MG63 (cell line): Measurements from ENCODE around the gene TM9SF3. TPM values are rescaled to one million over a fixed set of nuclear protein-coding genes. Genes with fewer than 3 reads are reported as not detected.

Source experiments
- DNase-seq: peaks from one replicate; pipeline ENCODE4 v3.0.0-alpha.2; 2020
- H3K27me3 ChIP-seq: fragments of 250-450 bp; sonication (Bioruptor Pico); 2 replicates; pipeline ENCODE4 v1.5.1; 2020; ENCODE audit warnings: mild to moderate bottlenecking, moderate library complexity
- H3K36me3 ChIP-seq: fragments of 250-450 bp; sonication (Bioruptor Pico); 2 replicates; pipeline ENCODE4 v1.5.1; 2020; ENCODE audit warnings: mild to moderate bottlenecking, moderate library complexity
- H3K4me3 ChIP-seq: fragments of 250-450 bp; sonication (Bioruptor Pico); 2 replicates; pipeline ENCODE4 v1.5.1; 2020; ENCODE audit warnings: mild to moderate bottlenecking, moderate library complexity
- H3K9me3 ChIP-seq: fragments of 250-450 bp; sonication (Bioruptor Pico); 2 replicates; pipeline ENCODE4 v1.5.1; 2020; ENCODE audit warnings: mild to moderate bottlenecking, moderate library complexity
- total RNA-seq: library from RNA; depleted of rRNA; stranded (reverse); fragments of >200 nt; shearing (Covaris generic); gene quantifications from 2 replicates; pipeline ENCODE4 v1.2.3, GENCODE V29; 2014; ENCODE audit warnings: low replicate concordance

The TM9SF3 gene
- total RNA-seq, 1 experiment from 2014 or later: 28.2 TPM

DNA sequence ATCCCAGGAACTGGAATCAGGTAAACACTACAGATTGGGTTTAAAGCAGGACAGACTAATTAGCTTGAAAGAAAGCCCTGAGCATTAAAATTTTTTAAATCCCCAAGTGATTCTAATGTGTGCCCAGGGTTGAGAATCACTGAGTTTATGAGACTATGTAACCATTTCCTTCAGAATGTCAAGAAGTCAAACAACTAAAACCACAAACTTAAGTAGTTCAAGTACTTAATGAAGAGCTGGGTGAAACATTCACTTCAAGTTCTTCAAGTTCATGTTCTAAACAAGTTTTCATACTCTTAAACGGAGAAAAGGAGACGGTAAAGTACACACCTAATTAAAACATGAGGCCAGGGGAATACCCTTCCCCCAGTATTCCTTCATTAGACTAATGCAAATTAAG lies 44.9 kb downstream of the TM9SF3 start:
- no peak for DNase-seq
- no peaks in the 10 kb centered on the region for H3K9me3 ChIP-seq
- H3K27me3 ChIP-seq: no peaks in the 10 kb centered on the region
- H3K36me3 ChIP-seq: peaks cover 66% of the 10 kb centered on the region
- no peak overlapping the region for H3K4me3 ChIP-seq

DNA sequence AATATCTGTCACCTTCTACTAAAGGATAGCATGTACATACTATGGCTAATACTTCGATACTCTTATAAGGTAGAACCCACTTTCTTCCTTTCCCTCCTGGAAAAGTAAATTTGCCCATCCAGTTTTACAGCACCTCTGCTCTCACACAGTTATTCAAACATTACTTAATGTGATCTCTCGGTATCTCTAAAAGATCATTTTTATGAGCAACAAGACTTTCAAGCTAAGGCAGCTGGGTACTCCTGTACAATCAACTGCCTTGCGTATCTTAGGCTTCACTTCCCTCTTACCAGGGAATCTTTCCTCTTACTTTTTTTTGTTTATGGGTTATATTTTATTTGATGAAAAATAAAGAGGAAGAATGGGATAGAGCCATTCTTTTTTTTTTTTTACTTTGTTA lies 46.6 kb downstream of the TM9SF3 start:
- peaks cover 51% of the 10 kb centered on the region for H3K36me3 ChIP-seq

DNA sequence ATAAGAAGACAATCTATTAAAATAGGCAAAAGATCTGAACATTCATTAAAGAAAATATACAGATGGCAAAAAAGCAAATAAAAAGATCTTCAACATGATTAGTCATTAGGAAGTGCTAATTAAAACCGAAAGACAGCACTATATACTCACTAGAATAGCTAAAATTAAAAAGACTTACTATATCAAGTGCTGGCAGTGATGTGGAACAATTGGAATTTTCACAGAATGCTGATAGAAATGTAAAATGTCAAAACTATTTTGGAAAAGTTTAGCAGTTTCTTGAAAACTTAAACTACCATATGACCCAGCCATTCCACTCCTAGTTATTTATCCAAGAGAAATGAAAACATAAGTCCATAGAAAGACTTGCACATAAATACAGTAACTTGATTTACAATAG lies 48.1 kb downstream of the TM9SF3 start:
- DNase-seq: no peak
- H3K4me3 ChIP-seq: no peak overlapping the region
- H3K9me3 ChIP-seq: no peaks in the 10 kb centered on the region
- H3K27me3 ChIP-seq: no peaks in the 10 kb centered on the region
- H3K36me3 ChIP-seq: peaks cover 47% of the 10 kb centered on the region

More for the DNA sequence above, 46.6 kb downstream of the TM9SF3 start:
- no peak overlapping the region for H3K4me3 ChIP-seq
- no peak for DNase-seq
- H3K9me3 ChIP-seq: no peaks in the 10 kb centered on the region
- H3K27me3 ChIP-seq: no peaks in the 10 kb centered on the region

DNA sequence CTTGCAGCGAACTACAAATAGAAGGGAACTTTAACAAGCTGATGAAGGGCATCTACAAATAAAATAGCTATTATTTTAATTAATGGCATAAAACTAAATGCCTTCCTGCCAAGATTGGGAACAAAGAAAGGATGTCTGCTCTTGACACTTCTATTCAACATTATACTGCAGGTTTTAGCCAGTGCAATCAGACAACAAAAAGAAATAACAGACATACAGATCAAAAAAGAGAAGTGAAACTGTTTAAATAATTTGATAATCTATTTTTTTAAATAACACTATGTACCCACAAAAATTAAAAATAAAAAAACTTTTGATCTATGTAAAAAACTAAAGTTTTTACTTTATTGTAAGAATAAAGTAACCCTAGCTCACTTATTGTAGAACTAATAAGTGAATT lies 50.7 kb downstream of the TM9SF3 start:
- H3K36me3 ChIP-seq: peaks cover 50% of the 10 kb centered on the region
- H3K27me3 ChIP-seq: no peaks in the 10 kb centered on the region
- no peaks in the 10 kb centered on the region for H3K9me3 ChIP-seq
- no peak for DNase-seq
- no peak overlapping the region for H3K4me3 ChIP-seq

DNA sequence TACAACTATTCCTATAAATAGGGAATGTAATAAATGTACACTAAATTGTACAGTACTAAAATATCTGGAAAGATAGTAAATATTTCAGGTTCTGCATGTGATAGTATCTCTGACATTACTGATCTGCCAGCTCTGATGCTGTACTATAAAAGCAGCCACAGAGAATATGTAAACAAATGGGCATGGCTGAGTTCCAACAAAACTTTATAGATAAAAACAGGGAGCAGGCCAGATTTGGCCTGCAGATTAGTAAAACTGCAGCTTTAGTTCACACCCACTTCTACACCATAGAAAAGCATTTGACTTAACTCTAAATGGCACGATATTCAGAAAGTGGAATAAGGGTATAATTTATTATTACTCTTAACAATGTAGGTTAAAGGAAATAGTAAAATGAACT lies 54.3 kb downstream of the TM9SF3 start:
- no peaks in the 10 kb centered on the region for H3K9me3 ChIP-seq
- no peak overlapping the region for H3K4me3 ChIP-seq
- H3K27me3 ChIP-seq: no peaks in the 10 kb centered on the region
- H3K36me3 ChIP-seq: peaks cover 62% of the 10 kb centered on the region
- DNase-seq: no peak

DNA sequence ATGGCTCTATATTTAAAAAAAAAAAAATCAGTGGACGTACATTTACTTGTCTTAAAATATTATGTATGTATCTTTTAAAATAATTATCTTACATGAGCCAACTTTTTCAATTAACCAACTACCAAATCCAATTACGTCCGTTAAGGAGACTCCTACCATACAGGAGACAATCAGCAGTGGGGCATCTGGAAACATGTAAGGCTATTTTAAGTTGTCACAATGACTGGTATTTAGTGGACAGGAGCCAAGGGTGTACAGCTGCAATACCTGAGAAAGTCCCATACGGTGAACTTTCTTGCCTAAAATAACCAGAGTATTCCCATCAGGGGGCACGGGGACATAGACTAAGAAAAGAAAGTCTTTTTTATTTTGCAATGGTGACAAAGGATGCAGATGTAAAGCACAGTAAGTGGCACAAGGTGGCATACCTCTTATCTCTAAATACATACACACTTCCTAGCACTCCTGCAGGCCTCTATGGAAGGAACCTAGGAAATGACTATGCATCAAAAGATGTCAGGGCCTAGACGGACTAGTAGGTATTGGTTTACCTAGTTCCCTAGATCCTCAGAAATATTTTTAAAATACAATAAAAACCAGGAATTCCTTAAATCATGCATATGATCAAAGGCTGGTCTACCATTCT lies 57.1 kb downstream of the TM9SF3 start:
- Histone ChIP-seq H3K27me3 (no peaks in the 10 kb centered on the region), H3K4me3 (no peak overlapping the region), H3K36me3 (peaks cover 83% of the 10 kb centered on the region), H3K9me3 (no peaks in the 10 kb centered on the region)
- no peak for DNase-seq

DNA sequence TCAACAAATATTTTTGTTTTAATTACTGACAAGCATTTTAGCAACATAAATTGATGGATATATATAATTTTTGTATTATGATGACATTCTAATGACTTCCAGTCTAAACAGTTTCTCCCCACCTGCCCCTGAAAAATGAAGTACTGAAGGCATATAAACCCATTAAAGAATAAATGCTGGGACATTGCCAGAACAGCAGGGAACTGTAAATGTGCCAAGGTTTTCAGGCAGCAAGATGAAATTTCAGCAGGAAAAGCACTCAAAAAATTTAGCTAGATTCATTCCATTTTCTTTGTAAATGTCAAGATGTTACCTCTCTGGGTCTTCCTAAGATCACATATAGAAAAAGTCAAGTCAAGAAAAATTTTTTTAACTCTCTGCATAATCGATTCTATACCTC lies 62.1 kb downstream of the TM9SF3 start:
- Histone ChIP-seq H3K4me3 (no peak overlapping the region), H3K36me3 (peaks cover 76% of the 10 kb centered on the region), H3K9me3 (no peaks in the 10 kb centered on the region), H3K27me3 (no peaks in the 10 kb centered on the region)
- no peak for DNase-seq

DNA sequence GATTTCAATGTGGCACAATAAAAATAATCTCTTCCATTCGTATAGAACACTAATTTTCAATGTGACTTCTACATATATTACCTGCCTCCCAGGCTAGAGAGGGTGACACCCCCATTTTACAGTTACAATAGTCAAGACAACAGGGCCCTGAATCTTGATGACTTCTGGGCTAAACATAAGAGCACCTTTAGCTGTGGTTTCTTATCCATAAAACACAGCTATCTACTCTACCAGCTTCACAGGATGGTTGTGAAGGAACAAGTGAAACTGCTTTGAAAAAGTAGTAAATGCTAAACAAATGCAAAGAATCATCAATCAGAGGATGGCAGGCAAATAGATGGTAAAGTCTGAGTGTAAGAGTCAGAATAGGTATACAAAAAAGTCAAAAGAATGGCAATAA lies 69.5 kb downstream of the TM9SF3 start:
- peaks cover 2% of the 10 kb centered on the region; the same call in 1 of the 2 replicates for H3K27me3 ChIP-seq
- peaks cover 24% of the 10 kb centered on the region for H3K36me3 ChIP-seq
- no peak for DNase-seq
- H3K4me3 ChIP-seq: no peak overlapping the region
- H3K9me3 ChIP-seq: no peaks in the 10 kb centered on the region

DNA sequence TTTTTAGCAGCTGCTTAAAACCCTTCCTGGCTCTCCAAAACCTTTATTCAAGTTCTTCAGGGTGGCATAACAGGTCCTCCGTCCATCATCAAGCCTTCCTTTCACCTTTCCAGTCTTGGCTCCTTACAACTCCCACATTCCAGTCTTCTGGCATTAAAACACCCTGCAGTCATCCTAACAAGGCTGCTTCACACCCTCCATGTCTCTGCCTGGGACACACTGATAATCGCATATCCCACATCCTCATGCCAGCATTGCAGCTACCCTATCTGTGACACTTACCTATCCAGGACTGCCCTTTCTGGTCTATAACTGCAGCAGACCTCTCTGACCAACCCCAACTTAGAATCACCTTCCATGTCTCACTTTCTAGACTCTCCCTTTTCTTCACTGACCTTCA lies 70.5 kb downstream of the TM9SF3 start:
- peaks cover 14% of the 10 kb centered on the region for H3K36me3 ChIP-seq
- no peak overlapping the region for H3K4me3 ChIP-seq
- peaks cover 2% of the 10 kb centered on the region; the same call in 1 of the 2 replicates for H3K27me3 ChIP-seq
- no peaks in the 10 kb centered on the region for H3K9me3 ChIP-seq
- DNase-seq: no peak

DNA sequence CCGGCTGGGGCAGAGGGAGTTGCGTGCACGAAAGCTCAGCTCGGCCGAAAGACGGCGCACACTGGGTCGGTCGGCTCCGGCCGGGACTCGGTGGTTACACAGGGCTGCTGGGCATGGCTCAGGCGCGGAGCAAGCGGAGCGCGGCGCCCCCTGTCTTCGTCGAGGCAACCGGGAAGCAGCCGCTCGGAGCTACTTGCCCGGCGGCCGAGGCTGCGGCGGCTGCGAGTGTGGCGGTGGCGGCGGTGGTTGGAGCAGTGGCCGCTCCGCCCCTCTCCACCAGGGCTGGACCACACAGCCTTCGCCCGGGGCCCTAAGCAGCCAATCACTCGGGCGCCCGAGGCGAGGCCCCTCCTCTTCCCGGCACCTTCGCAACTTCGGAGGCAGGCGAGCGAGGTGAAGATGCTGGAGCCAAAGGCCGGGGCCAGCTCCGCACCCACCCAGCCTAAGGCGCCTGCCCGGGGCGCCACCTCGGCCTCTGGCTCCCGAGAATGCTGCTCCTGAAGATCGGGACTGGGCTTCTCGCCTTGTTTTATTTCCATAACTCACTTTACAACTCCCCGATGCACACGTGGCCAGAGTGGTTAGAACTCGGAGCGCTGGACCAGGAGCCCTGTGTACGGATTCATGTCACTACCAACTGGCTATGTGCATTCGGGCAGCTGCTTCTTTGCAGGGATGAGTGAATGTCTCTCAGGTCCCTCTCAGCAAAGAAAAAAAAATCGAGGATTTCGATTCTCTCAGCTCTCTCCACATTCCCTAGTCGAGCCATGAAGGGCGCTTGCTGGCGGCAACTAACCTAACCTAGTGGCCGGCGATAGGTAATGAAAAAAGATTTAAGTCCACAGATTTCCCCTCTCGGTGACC lies 72.9 kb downstream of the TM9SF3 start, which contains the start of gene TLL2:
Gene TLL2 (minus strand): TSS at position 229 of the 864 bp plus-strand sequence. CDS start 241 bp downstream, outside the sequence.
- Histone ChIP-seq H3K9me3 (no peaks in the 10 kb centered on the region), H3K27me3 (peaks cover 2% of the 10 kb centered on the region; the same call in 1 of the 2 replicates), H3K36me3 (no peaks in the 10 kb centered on the region), H3K4me3 (peak within 1 kb of the TSS; percentile 44)
- peak; percentile 90 for DNase-seq

DNA sequence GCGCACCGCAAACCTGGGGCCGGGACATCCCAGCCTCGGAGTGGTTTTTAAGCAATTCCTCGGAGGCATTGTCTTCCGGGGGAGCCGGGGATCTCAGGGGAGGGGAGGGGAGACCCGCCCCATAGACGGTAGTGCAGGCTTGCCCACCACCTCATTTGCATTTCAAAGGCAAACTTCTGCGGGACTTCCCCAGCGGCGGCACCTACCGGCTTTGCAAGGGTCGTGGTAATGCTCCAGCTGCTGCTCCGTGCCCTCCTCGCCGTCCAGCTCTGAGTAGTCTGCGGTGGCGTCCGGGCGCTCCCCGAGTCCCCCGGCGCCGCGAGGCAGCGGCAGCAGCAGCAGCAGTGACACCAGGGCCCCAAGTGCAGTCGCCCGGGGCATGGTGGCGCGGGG lies 73.5 kb downstream of the TM9SF3 start:
- Histone ChIP-seq H3K4me3 (peak overlapping the region; percentile 44), H3K9me3 (no peaks in the 10 kb centered on the region), H3K27me3 (peaks cover 2% of the 10 kb centered on the region; the same call in 1 of the 2 replicates), H3K36me3 (no peaks in the 10 kb centered on the region)
- DNase-seq: no peak

DNA sequence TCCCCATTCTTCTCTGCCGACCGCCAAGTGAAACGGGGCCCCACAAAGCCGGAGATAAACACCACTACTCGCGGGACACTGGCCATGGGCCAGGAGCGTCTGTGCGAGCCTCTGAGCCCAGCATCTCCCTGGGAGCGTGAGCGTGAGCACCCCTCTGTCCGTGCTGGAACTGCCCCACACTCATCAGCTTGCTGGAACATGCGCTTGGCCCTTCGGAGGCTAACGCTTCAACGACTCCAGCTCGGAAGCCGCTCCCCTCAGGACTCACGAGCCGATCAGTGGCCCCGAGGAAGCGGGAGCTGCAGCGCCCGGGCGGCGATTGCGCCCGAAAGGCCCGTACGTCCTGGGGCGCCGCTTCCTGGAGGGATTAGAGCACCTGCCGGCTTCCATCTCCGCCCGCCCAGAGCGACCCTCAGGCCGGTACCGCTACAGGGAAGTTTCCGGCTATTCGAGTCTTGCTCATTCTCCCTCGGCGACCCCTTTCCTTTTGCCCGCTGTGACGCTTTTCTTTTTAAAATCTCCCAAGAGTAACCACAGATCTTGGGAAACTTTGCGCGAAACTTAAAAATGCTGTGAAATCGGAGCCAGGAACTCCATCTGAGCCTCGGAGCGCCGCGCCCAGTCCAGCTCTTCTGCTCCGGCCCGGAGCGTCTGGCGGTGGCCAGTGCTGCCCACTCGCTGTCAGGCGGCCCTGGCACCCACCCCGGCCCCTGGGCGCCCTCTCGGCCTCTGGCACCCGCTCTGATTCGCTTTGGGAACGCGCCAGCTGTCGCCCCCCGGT lies 74.1 kb downstream of the TM9SF3 start:
- H3K27me3 ChIP-seq: peaks cover 2% of the 10 kb centered on the region; the same call in 1 of the 2 replicates
- no peaks in the 10 kb centered on the region for H3K9me3 ChIP-seq
- H3K4me3 ChIP-seq: peak overlapping the region; percentile 44
- H3K36me3 ChIP-seq: no peaks in the 10 kb centered on the region
- DNase-seq: no peak

DNA sequence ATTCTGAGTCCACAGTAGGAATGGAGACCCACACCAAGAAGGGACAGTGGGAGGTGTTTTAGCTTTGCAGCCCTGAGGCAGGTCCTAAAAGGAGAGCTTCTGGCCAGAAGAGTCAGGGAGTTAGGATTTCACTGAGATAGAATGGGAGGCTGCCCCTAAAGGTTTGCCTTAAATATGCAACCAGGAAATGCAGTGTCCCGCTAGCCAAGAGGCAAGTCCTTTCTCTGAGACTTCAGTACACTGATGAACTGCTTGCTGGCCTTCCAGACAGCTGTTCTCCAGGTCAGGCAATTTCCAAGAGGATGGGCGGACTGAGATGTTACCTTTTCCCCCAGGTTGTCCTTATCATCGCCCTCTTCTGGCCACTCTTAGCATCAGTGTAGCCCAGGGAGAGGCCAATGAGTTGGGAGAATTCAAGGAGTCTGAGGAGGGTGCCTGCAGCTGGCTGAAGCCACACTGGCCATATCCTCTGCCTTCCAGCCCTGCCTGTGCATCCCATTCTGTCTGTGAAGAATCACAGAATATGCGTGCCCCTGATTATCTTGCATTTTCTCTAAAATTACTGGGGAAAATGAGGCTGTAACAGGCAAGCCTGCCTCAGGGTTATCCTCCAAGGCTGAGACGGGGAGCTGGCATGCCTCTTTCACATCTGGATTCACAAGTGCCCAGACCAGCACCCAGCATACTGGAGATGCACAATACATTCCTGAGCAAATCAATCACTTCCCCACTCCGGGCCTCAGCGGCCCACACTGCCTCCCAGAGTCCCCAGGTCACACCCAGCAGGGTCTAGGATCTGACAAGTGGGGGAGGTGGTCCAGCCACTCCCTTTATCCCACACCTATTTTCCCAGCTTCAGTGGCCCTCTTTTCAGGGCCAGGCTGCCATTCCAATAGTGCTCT lies 75.5 kb downstream of the TM9SF3 start:
- H3K9me3 ChIP-seq: no peaks in the 10 kb centered on the region
- DNase-seq: peak; percentile 27
- H3K4me3 ChIP-seq: no peak overlapping the region
- no peaks in the 10 kb centered on the region for H3K36me3 ChIP-seq
- peaks cover 2% of the 10 kb centered on the region; the same call in 1 of the 2 replicates for H3K27me3 ChIP-seq

DNA sequence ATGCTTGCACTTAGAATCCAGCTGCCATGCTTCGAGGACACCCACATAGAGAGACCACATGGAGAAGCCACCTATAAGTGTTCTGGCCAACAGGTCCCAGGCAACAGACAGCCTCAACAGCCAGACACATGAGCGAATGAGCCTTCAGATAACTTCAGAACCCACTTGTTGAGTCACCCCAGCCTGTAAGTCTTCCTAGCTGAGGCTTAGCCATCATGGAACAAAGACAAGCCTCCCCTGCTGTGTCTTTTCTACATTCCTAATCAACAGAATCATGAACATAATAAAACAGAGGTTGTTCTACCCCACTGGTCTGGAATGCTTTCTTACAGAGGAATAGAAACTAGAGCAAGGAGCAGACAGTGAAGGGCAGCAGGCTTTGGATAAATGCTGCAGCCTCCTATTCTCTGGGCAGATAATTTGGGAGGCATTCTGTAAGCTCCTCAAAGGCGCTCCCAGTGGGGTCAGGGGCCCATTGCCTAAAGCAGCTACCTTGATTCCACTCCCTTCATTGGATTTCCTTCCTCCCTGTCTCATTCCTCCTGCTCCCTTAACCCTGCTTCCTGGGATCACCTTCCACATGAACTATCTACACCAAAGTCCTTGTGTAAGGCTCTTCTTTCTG lies 77.7 kb downstream of the TM9SF3 start:
- H3K9me3 ChIP-seq: no peaks in the 10 kb centered on the region
- DNase-seq: peak; percentile 70
- H3K4me3 ChIP-seq: no peak overlapping the region
- H3K27me3 ChIP-seq: peaks cover 2% of the 10 kb centered on the region; the same call in 1 of the 2 replicates
- H3K36me3 ChIP-seq: no peaks in the 10 kb centered on the region

DNA sequence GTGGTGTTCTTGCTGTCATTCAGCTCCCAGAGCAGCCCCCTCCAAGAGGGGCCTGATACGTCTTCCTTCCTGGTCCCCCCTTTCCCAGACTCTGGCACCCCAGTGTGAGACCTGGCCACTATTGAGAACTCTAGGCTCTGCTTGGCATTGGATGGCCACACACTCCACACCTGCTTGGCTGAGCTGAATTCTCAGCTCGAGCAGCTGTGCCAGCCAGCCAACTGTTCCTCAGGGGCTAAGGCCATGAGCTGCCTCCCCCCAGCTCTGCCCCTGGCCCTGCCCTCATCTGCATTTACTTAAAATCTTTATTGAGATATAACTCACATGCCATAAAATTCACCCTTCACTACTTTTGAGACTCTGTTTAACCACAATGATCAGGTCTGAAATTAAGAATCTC lies 79.8 kb downstream of the TM9SF3 start:
- no peaks in the 10 kb centered on the region for H3K36me3 ChIP-seq
- H3K4me3 ChIP-seq: no peak overlapping the region
- no peaks in the 10 kb centered on the region for H3K27me3 ChIP-seq
- DNase-seq: no peak
- H3K9me3 ChIP-seq: no peaks in the 10 kb centered on the region
